HG03342 (cell line): ENCODE data around the gene SH3BGRL3.
"Not testable (repeated sequence)": the region's sequence is repeated elsewhere in the genome, so short reads cannot be mapped to it uniquely, and the experiment has no call there.

Source experiments
- ATAC-seq: cut with Tn5 transposase; IDR thresholded peaks from one replicate; pipeline ENCODE4 v1.9.1; 2021; ENCODE audit warnings: mild to moderate bottlenecking, moderate library complexity; ENCODE audit not compliant: unreplicated experiment

SH3BGRL3 gene

DNA sequence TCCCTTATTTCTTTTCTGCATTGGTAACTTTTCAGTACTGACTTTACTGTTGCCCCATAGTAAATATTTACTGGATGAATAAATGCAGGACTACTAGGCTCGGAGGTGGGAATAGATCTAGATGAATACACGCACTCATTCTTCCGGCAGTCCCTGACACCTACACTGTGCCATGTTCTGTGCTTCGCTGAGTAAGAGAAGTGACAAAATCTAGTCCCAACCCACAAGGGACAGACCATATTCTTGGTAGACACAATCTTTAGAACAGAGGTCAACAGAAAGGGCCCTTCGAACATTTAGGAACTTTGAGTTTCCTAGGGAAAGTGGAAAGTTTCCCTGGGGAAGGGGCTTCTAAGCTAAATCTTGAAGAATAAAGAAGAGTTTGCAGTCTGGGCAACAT is 34.6 kb downstream of the SH3BGRL3 start:
- no peak for ATAC-seq

DNA sequence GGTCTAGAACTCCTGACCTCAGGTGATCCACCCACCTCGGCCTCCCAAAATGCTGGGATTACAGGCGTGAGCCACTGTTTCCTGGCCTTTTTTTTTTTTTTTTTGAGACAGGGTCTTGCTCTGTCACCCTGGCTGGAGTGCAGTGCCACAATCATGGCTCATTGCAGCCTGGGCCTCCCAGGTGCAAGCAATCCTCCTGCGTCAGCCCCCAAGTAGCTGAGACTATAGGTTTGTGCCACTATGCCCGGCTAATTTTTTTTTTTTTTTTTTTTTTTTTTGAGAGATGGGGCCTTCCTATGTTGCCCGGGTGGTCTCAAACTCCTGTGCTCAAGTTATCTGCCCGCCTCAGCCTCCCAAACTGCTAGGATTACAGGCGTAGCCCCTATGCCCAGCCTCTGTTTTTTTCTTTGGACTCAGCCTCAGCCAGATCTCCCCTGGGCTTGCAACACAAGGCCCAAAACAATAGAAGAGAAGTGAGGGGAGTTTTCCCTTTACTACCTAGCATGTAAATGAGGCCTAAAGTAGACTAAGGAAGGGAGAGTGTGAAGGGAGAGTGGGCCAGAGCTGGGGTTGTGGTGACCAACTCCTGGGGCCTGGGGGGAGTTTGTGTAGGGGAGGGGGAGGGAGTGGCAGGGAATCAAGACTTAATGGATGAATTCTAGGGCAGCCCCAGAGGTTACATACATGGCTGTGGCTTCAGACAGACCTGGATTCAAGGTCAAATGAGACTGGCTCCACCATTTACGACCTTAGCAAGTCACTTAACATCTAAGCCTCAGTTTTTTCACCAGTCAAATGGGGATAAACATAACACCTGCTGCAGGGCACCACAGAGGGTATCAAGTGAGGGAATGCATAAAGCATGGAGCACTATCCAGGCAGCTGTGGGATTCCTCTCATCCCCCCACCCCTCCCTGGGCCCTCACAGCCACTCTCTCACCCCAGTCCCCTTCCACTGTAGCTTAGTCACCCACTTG is 36.3 kb downstream of the SH3BGRL3 start:
- no peak for ATAC-seq

DNA sequence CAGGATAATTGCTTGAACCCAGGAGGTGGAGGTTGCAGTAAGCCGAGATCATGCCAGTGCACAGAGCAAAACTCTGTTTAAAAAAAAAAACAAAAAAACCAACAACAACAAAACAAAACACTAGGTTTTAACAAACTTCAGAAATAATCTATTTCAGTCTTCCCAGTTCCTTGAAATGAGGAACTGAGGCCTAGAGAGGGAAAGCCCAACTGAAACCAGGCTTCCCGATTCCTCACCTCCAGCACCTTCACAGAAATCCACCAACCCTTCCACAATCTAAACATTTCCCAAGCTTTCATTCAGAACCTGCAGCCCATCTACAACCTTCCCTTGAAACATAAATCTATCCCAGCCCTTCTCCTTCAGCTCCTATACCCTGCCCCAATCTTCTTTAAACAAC is 37.3 kb downstream of the SH3BGRL3 start:
- no peak for ATAC-seq

DNA sequence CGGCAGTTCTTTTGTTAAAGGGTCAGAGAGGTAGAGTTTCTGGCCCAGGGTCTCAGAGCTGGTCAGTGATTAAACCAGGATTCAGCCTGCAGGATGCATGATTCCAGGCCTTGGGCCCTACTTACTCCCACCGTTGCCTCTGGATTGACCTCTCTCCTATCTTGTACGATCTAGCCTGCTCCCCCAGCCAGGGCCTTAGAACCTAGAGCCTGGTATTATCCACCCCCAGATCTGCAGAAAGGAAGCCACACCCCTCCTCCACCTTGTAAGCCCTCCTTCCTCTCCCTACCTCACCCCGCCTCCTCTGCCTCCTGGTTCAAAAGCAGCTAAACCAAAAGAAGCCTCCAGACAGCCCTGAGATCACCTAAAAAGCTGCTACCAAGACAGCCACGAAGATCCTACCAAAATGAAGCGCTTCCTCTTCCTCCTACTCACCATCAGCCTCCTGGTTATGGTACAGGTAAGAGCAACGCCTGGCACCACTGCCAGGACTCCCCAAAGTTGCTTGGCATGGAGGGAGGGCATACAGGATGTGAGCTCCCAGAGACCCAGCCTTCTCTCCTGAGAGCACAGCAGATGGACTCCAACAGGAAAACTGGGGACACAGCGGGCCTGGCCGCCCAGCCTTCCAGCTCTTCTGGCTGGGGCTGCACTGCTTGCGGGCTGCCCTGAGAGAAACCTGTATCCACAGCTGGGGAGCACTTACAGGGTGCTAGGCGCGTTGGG is 37.9 kb downstream of the SH3BGRL3 start, which contains the start of gene CD52:
Gene CD52 (plus strand): TSS at position 347 of the 726 bp plus-strand sequence. CDS start 60 bp downstream, at position 407.
- ATAC-seq = no peak

DNA sequence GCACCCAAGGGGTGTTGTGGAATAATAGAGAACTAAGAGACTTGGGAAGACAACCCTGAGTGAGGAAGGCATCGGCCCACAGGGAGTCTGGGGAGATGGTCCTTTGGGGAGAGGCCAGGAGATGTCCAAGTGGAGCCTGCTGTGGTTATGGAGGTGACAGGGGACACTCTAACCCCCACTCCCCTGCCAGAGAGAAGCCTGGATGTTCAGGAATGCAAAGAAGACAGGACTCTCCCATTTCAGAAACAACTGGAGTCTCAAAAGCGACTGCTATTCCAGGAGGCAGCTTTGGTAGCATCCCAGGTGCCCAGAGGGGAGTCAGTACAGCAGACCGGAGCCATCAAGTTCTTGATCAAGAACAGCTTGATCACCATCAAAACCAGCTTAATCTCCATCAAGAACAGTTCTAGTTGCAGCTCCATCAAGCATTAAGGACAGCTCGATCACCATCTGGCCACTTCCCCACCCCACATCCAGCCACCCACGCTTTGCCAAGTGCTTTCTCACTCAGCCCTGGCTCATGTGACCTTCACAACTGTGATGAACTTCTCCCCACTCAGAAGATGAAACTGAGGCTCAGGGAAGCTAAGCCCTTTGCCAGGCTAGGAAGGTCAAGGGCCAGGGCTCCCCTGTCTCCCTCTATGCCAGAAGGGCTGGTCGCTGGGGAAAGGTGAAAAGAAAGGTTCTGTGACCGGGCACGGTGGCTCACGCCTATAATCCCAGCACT is 38.6 kb downstream of the SH3BGRL3 start:
- no peak for ATAC-seq

DNA sequence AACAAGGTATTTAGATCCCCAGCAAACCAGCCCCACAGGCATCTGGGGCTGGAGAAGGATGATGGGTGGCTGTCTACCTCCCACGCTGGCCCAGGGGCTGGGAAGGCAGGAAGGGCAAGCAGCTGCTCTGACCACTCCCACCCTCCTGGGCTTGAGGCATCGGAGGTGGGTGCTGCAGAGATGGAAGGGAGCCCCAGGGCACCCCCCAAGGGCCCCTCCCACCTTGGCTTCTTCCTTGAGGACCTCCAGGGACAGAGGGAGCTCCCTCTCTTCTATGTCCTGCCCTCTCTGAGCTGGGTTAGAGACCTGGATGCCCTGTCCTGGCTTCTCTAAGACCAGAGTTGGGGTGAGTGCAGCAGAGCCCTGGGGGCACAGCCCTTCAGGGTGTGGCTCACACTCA is 41.0 kb downstream of the SH3BGRL3 start:
- no peak for ATAC-seq

DNA sequence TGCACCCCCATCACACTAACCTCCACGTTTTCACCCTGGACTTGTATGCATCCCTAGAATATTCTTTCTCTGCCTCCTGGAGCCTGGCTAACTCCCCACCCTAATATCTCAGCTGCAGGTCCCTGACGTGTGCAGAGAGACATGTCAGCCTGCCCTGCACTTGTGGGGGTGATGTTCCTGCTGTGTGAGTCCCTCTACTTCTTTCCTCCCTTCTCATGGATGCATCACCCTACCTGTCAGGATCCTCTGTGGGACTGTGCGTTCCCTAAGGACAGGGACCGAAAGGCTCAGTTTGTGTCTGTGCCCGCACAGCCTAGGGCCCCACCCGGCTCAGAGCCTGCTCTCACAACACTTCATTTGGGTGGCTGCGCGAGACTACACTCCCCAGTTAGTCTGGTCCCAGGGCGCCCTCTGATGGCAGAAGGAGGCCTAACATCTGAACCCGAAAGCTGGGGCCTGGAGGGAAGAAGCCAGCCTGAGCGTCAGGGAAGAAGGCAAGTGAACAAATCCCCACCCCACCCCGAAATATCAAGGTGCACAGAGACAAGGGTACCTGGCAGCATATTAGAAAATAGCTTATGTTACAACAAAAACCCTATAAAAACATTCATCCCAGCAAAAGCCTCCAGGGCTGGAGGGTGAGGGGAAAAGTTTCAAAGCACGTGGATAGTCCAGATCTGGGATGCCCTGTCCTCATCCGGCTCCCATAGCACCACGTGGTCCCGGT is 41.6 kb downstream of the SH3BGRL3 start:
- ATAC-seq = peak; percentile 48

DNA sequence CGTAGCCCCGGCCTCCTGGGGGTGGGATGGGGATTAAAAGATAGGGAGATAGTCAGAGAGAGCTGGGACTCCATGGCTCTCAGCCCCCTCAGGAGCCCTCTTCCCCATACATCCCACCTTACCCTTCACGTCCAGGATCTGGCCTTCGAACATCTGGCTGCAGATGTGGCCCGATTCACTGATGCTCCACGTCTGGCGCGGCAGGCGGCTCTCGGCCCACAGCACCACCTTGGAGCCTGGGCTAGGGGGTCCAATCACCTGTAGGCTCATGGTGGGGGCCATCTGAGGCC is 42.1 kb downstream of the SH3BGRL3 start:
- ATAC-seq = no peak

DNA sequence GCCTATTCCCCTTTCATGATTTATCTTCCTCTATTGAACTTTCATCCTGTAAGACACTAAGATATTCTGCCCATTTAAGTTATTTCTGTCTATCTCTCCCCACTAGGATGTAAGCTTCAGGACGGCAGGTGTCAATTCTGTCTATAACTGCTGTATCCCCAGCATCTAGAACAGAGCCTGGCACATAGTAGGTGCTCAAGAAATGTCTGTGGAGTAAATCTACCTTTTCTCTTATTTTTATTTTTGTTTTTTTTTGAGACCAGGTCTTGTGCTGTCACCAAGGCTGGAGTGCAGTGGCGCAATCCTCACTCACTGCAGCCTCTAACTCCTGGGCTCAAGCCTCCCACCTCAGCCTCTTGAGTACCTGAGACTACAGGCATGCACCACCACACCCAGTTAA is 43.5 kb downstream of the SH3BGRL3 start:
- no peak for ATAC-seq

DNA sequence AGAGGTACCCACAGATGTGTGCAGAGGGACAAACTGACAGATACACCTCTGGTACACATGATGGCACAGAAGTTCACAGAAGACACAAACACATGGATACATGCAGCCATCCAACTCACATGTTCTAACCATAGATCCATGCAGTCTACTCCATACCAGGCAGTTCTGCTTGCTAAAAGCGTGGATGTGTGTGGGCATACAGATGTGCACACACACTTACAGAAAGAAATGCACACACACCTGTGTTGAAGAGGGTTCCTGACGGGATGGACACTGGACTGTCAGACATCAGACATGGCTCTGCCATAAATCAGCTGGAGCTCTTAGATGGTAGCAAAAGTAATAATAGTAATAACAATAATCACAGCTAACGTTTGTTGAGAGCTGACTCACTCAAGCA is 44.7 kb downstream of the SH3BGRL3 start:
- no peak for ATAC-seq

DNA sequence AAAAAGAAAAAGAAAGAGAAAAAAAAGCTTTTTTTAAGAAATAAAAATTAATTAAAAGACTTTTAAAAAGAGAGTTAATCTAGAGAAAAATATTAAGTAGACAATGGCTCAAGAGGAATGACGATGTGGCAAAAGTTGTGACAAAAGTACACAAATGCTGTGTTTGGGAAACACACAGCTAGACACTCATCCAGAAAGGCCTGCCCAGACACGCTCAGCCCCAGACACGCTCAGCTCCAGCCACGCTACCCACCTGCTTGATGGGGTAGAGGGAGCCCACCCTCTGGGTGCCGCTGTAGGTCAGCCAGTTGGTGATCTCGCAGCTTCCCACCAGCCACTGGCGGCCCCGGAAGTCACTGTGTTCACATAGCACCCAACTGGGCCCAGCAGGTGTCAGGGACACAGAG is 48.1 kb downstream of the SH3BGRL3 start:
- no peak for ATAC-seq

DNA sequence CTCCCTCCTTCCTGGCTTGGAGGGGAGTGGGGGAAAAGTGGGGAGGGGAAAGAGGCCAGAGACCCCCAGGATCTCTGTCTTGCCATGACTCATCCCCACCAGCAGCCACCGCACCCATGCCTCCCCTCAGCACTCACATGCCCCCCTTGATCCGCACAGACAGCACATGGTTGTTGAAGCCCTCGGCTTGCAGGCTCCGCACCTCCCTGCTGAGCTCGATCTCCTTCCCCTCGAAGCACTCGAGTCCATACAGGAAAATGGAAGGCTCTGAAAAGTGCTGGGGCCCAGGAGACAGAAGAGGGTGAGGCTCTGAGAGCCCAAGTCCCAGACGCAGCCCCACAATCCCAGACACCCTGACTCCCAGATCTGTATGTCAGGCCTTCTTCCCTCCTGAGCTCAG is 48.7 kb downstream of the SH3BGRL3 start:
- ATAC-seq = no peak

DNA sequence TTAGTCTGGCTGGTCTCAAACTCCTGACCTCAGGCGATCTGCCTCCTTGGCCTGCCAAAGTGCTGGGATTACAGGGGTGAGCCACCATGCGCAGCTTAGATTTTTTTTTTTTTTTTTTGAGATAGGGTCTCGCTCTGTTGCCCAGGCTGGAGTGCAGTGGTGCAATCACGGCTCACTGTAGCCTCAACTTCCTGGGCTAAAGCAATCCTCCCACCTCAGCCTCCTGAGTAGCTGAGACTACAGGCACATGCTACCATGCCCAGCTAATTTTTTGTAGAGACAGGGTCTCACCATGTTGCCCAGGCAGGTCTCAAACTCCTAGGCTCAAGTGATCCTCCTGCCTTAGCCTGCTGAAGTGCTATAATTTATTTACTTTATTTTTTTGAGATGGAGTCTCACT is 49.5 kb downstream of the SH3BGRL3 start:
- ATAC-seq = not testable (repeated sequence)

DNA sequence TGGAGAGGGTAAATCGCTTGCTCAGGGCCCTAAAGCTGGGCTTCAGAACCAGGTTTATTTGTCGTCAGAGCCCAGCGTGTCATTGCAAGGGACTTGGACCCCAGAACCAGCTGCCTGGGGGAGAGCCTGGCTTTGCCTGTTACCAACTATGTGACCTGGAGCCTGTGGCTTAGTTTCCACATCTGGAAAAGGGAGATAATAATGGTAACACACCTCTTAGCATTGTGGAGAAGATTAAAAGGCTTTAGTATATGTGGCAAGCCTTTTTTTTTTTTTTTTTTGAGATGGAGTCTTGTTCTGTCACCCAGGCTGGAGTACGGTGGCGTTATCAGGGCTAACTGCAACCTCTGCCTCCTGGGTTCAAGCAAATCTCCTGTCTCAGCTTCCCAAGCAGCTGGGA is 50.4 kb downstream of the SH3BGRL3 start:
- no peak for ATAC-seq
